Islet precursor cell (in vitro differentiated cells): ENCODE results near the gene FOXK2.
A peak's percentile ranks its signal among the peaks of the same experiment; 100 is the strongest.
"Not testable (repeated sequence)": the region's sequence is repeated elsewhere in the genome, so short reads cannot be mapped to it uniquely, and the experiment has no call there.

Source experiments
- DNase-seq: peaks from one replicate; pipeline ENCODE4 v3.0.0-alpha.2; 2018

FOXK2 gene

GRCh38 chr17:82534401-82534812 lies 14.9 kb downstream of the FOXK2 start:
- peak; percentile 89 for DNase-seq

GRCh38 chr17:82536512-82537201 lies 17.1 kb downstream of the FOXK2 start:
- DNase-seq, result peak; percentile 84

GRCh38 chr17:82537228-82537627 lies 17.7 kb downstream of the FOXK2 start:
- DNase-seq, result not testable (repeated sequence)

- DNase-seq, result not testable (repeated sequence)
Observed at GRCh38 chr17:82539076-82539475, 19.5 kb downstream of the FOXK2 start.

- DNase-seq, result no peak
Observed at GRCh38 chr17:82542439-82542838, 22.9 kb downstream of the FOXK2 start.

GRCh38 chr17:82544431-82545070 lies 25.0 kb downstream of the FOXK2 start:
- no peak for DNase-seq

- DNase-seq, result no peak
Observed at GRCh38 chr17:82545071-82545462, 25.5 kb downstream of the FOXK2 start.

- DNase-seq, result no peak
Observed at GRCh38 chr17:82547981-82548380, 28.4 kb downstream of the FOXK2 start.

- DNase-seq, result no peak
Observed at GRCh38 chr17:82548681-82549303, 29.3 kb downstream of the FOXK2 start.

GRCh38 chr17:82551779-82552457 lies 32.4 kb downstream of the FOXK2 start:
- peak; percentile 87 for DNase-seq

- no peak for DNase-seq
Observed at GRCh38 chr17:82552580-82552979, 33.0 kb downstream of the FOXK2 start.

GRCh38 chr17:82553210-82553930 lies 33.8 kb downstream of the FOXK2 start:
- no peak for DNase-seq

- not testable (repeated sequence) for DNase-seq
Observed at GRCh38 chr17:82557510-82557909, 38.0 kb downstream of the FOXK2 start.

GRCh38 chr17:82559566-82560251 lies 40.2 kb downstream of the FOXK2 start:
- DNase-seq, result no peak

- DNase-seq, result no peak
Observed at GRCh38 chr17:82560252-82560642, 40.7 kb downstream of the FOXK2 start.

- DNase-seq, result peak; percentile 67
Observed at GRCh38 chr17:82560802-82561428, 41.4 kb downstream of the FOXK2 start.

GRCh38 chr17:82561429-82562035 lies 42.0 kb downstream of the FOXK2 start:
- no peak for DNase-seq

- DNase-seq, result not testable (repeated sequence)
Observed at GRCh38 chr17:82562718-82563220, 43.2 kb downstream of the FOXK2 start.

- DNase-seq, result no peak
Observed at GRCh38 chr17:82563318-82563717, 43.8 kb downstream of the FOXK2 start.

GRCh38 chr17:82563745-82564144 lies 44.2 kb downstream of the FOXK2 start:
- not testable (repeated sequence) for DNase-seq

- DNase-seq, result no peak
Observed at GRCh38 chr17:82564241-82564640, 44.7 kb downstream of the FOXK2 start.
